ENCODE data around the gene DHRS4L2. TPM values are rescaled to one million over a fixed set of nuclear protein-coding genes. Genes with fewer than 3 reads are reported as not detected.
"Not testable (repeated sequence)": the region's sequence is repeated elsewhere in the genome, so short reads cannot be mapped to it uniquely, and the experiment has no call there.

DHRS4L2 gene
- total RNA-seq, 1 experiment from 2014 or later: 7.8 TPM

DNA sequence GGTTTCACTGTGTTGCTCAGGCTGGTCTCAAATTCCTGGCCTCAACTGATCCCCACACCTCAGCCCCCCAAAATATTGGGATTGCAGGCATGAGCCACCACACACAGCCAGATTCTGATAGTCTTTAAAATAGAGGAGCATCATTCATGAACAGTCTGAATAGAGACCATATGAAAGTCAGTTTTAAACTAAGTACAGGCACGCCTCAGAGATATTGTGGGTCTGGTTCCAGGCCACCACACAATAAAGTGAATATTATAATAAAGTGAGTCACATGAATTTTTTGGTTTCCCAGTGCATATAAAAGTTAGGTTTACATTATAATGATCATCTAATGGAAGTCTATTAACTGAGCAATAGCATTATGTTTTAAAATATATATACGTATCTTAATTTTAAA is 27.0 kb upstream of the DHRS4L2 start:
- intact Hi-C loops (cut with micrococcal nuclease; ENCODE audit: unreplicated experiment); H3K27me3 Mint-ChIP-seq (ENCODE audit: insufficient read depth, unreplicated experiment); H3K4me1 Mint-ChIP-seq (ENCODE audit: low read depth, unreplicated experiment); H3K9me3 Mint-ChIP-seq (ENCODE audit: unreplicated experiment); H3K36me3 Mint-ChIP-seq (ENCODE audit: insufficient read depth, unreplicated experiment); H3K27me3 ChIP-seq (replicated peaks; ENCODE audit: control insufficient read depth, insufficient read depth, low read length); CTCF ChIA-PET; BruUV-seq (replicated peaks); H3K9me3 ChIP-seq; H3K27ac Mint-ChIP-seq (ENCODE audit: unreplicated experiment); DNase-seq; H3K36me3 ChIP-seq (ENCODE audit: control insufficient read depth, insufficient read depth, low read length); H3K4me1 ChIP-seq; H3K4me3 Mint-ChIP-seq (ENCODE audit: unreplicated experiment); POLR2A ChIA-PET; H3K4me3 ChIP-seq (ENCODE audit: low read depth, low read length): not testable (repeated sequence)

DNA sequence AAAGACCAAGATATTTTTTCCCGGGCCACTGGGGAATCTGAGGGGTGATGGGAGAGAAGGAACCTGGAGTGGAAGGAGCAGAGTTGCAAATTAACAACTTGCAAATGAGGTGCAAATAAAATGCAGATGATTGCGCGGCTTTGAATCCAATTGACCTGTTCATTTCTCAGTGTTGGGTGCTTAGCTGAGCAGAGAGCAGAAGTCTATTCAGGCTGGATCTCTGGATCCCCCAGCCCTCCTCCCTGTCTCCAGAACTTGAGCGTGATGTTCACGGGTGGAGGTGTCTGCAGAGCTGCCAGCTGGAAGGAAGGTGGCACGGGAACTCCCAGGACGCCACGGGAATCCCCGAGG is 19.6 kb upstream of the DHRS4L2 start:
- H3K27me3 Mint-ChIP-seq (ENCODE audit: insufficient read depth, unreplicated experiment); BruUV-seq (replicated peaks); H3K4me3 Mint-ChIP-seq (ENCODE audit: unreplicated experiment); H3K27ac Mint-ChIP-seq (ENCODE audit: unreplicated experiment); H3K4me1 Mint-ChIP-seq (ENCODE audit: low read depth, unreplicated experiment); H3K4me1 ChIP-seq; H3K36me3 ChIP-seq (ENCODE audit: control insufficient read depth, insufficient read depth, low read length); intact Hi-C loops (cut with micrococcal nuclease; ENCODE audit: unreplicated experiment); H3K36me3 Mint-ChIP-seq (ENCODE audit: insufficient read depth, unreplicated experiment); CTCF ChIA-PET; H3K4me3 ChIP-seq (ENCODE audit: low read depth, low read length); H3K9me3 Mint-ChIP-seq (ENCODE audit: unreplicated experiment); H3K9me3 ChIP-seq; H3K27me3 ChIP-seq (replicated peaks; ENCODE audit: control insufficient read depth, insufficient read depth, low read length); POLR2A ChIA-PET; DNase-seq: not testable (repeated sequence)

DNA sequence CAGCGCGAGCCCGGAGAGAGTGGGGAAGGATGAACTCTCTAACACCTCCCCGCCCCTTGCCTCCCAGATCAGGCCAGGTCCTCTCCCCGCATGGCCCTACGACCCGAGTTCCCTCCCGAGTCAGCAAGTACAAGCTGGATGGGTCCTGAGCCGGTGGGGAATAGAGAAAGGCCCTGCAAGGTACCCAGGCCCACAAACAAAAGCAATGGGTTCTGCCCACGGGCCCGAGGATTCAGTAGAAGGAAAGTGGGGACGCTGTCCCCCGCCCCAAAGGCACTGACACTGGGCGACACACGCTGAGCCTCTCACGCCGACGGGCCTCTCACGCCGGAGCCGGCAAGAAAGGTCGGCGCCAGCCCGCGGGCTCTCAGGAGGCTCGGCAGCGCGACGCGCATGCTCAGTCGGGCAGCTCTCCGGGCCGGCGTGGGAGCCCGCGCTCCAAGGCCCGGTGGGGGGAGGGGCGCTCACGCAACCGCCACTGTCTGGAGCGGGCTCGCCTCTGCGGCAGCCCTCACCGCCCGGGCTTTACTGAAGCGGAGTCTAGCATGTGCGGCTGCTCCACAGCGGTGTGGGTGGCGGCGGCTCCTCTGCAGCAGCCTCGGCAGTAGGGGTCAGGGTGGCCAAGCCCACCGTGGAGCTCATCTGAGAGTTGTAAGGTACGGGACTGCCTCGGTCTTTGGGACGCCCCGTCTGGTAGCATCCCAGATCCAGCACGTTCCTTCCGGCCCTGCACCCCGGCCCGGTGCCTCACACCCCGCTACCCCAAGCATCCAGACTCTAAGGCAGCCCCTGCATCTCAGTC is 19.0 kb upstream of the DHRS4L2 start:
- intact Hi-C loops (cut with micrococcal nuclease; ENCODE audit: unreplicated experiment); H3K27ac Mint-ChIP-seq (ENCODE audit: unreplicated experiment); H3K4me1 ChIP-seq; POLR2A ChIA-PET; H3K36me3 Mint-ChIP-seq (ENCODE audit: insufficient read depth, unreplicated experiment); H3K4me1 Mint-ChIP-seq (ENCODE audit: low read depth, unreplicated experiment); H3K36me3 ChIP-seq (ENCODE audit: control insufficient read depth, insufficient read depth, low read length); H3K4me3 Mint-ChIP-seq (ENCODE audit: unreplicated experiment); BruUV-seq (replicated peaks); CTCF ChIA-PET; H3K27me3 ChIP-seq (replicated peaks; ENCODE audit: control insufficient read depth, insufficient read depth, low read length); H3K9me3 Mint-ChIP-seq (ENCODE audit: unreplicated experiment); H3K27me3 Mint-ChIP-seq (ENCODE audit: insufficient read depth, unreplicated experiment); H3K9me3 ChIP-seq: not testable (repeated sequence)
- peak overlapping the region; percentile 25 for H3K4me3 ChIP-seq (ENCODE audit: low read depth, low read length)
- peak in 1 of 2 experiments; percentile 33 for DNase-seq

DNA sequence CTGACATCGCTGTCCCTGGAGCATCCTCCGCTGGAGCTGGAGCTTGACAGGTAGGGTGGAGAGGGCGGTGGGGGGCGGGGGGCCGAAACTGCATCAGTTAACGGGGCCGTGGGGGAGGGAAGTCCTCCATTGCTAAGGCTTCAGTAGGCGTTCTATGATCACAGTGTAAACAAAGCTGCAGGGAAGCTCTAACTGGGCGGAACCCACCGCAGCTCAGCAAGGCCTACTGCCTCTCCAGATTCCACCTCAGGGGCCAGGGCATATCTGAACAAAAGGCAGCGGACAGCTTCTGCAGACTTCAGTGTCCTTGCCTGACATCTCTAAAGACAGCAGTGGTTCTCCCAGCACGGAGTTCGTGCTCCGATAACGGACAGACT is 18.5 kb upstream of the DHRS4L2 start:
- H3K36me3 Mint-ChIP-seq (ENCODE audit: insufficient read depth, unreplicated experiment); POLR2A ChIA-PET; H3K4me3 ChIP-seq (ENCODE audit: low read depth, low read length); intact Hi-C loops (cut with micrococcal nuclease; ENCODE audit: unreplicated experiment); H3K4me1 ChIP-seq; CTCF ChIA-PET; DNase-seq; H3K27me3 Mint-ChIP-seq (ENCODE audit: insufficient read depth, unreplicated experiment); H3K4me3 Mint-ChIP-seq (ENCODE audit: unreplicated experiment); H3K9me3 ChIP-seq; H3K9me3 Mint-ChIP-seq (ENCODE audit: unreplicated experiment); H3K27ac Mint-ChIP-seq (ENCODE audit: unreplicated experiment); H3K27me3 ChIP-seq (replicated peaks; ENCODE audit: control insufficient read depth, insufficient read depth, low read length); BruUV-seq (replicated peaks); H3K4me1 Mint-ChIP-seq (ENCODE audit: low read depth, unreplicated experiment); H3K36me3 ChIP-seq (ENCODE audit: control insufficient read depth, insufficient read depth, low read length): not testable (repeated sequence)

DNA sequence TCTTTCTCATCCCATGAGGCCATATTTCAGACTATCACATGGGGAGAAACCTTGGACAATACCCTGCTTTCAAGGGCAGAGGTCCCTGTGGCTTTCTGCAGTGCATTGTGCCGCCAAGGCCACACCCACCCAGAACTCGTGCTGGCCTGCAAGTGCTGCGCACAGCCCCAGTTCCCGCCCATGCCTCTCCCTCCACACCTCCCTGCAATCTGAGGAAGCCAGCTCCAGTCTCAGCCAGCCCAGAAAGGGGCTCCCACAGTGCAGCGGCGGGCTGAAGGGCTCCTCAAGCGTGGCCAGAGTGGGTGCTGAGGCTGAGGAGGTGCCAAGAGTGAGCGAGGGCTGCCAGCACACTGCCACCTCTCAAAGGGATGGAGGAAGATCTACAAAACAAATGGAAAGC is 15.6 kb upstream of the DHRS4L2 start:
- H3K36me3 ChIP-seq (ENCODE audit: control insufficient read depth, insufficient read depth, low read length); H3K27me3 Mint-ChIP-seq (ENCODE audit: insufficient read depth, unreplicated experiment); H3K27me3 ChIP-seq (replicated peaks; ENCODE audit: control insufficient read depth, insufficient read depth, low read length); H3K27ac Mint-ChIP-seq (ENCODE audit: unreplicated experiment); H3K4me1 Mint-ChIP-seq (ENCODE audit: low read depth, unreplicated experiment); H3K9me3 ChIP-seq; CTCF ChIA-PET; H3K4me3 ChIP-seq (ENCODE audit: low read depth, low read length); POLR2A ChIA-PET; H3K4me3 Mint-ChIP-seq (ENCODE audit: unreplicated experiment); H3K9me3 Mint-ChIP-seq (ENCODE audit: unreplicated experiment); BruUV-seq (replicated peaks); DNase-seq; H3K36me3 Mint-ChIP-seq (ENCODE audit: insufficient read depth, unreplicated experiment); H3K4me1 ChIP-seq; intact Hi-C loops (cut with micrococcal nuclease; ENCODE audit: unreplicated experiment): not testable (repeated sequence)

DNA sequence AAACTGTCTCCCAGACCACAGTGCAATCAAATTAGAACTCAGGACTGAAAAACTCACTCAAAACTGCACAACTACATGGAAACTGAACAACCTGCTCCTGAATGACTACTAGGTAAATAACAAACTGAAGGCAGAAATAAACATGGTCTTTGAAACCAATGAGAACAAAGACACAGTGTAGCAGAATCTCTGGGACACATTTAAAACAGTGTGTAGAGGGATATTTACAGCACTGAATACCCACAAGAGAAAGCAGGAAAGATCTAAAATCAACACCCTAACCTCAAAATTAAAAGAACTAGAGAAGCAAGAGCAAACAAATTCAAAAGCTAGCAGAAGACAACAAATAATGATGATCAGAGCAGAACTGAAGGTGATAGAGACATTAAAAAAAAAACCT is 14.7 kb upstream of the DHRS4L2 start:
- H3K4me1 ChIP-seq; H3K4me3 ChIP-seq (ENCODE audit: low read depth, low read length); DNase-seq; H3K9me3 ChIP-seq; BruUV-seq (replicated peaks); POLR2A ChIA-PET; H3K9me3 Mint-ChIP-seq (ENCODE audit: unreplicated experiment); H3K27me3 ChIP-seq (replicated peaks; ENCODE audit: control insufficient read depth, insufficient read depth, low read length); H3K4me1 Mint-ChIP-seq (ENCODE audit: low read depth, unreplicated experiment); H3K27me3 Mint-ChIP-seq (ENCODE audit: insufficient read depth, unreplicated experiment); H3K4me3 Mint-ChIP-seq (ENCODE audit: unreplicated experiment); H3K27ac Mint-ChIP-seq (ENCODE audit: unreplicated experiment); H3K36me3 Mint-ChIP-seq (ENCODE audit: insufficient read depth, unreplicated experiment); H3K36me3 ChIP-seq (ENCODE audit: control insufficient read depth, insufficient read depth, low read length); CTCF ChIA-PET: not testable (repeated sequence)
- intact Hi-C loops (cut with micrococcal nuclease; ENCODE audit: unreplicated experiment): loop anchor here (1.0 kb wide), 1 partner anchor 40 kb away; no protein-coding TSS in a partner anchor

Data from Caco-2 (cell line).